ENCODE data around the gene COL17A1.

- TF ChIP-seq CTCF (CRISPR knock-in tag; IDR thresholded peaks at IDR 0.05) (no peak), ZBTB10 (CRISPR knock-in tag; IDR thresholded peaks at IDR 0.05; ENCODE audit: borderline replicate concordance) (no peak), GLMP (CRISPR knock-in tag; IDR thresholded peaks at IDR 0.05; ENCODE audit: borderline replicate concordance) (no peak), EZH2 (conservative IDR thresholded peaks at IDR 0.05; ENCODE audit: low read depth, low read length) (no peak), PBX3 (CRISPR knock-in tag; IDR thresholded peaks at IDR 0.05; ENCODE audit: borderline replicate concordance) (no peak), UBTF (CRISPR knock-in tag; IDR thresholded peaks at IDR 0.05) (no peak), ZNF337 (CRISPR knock-in tag; IDR thresholded peaks at IDR 0.05; ENCODE audit: borderline replicate concordance, low read depth) (no peak), PLSCR1 (CRISPR knock-in tag; IDR thresholded peaks at IDR 0.05; ENCODE audit: borderline replicate concordance) (no peak), NCOA2 (CRISPR knock-in tag; IDR thresholded peaks at IDR 0.05) (no peak), ATF1 (CRISPR knock-in tag; IDR thresholded peaks at IDR 0.05) (no peak), ZFP1 (CRISPR knock-in tag; IDR thresholded peaks at IDR 0.05) (no peak), ZFP36 (IDR thresholded peaks at IDR 0.05; ENCODE audit: borderline replicate concordance, low read depth, low read length, partially characterized antibody) (no peak)
- TF ChIP-seq, protein P1, sequence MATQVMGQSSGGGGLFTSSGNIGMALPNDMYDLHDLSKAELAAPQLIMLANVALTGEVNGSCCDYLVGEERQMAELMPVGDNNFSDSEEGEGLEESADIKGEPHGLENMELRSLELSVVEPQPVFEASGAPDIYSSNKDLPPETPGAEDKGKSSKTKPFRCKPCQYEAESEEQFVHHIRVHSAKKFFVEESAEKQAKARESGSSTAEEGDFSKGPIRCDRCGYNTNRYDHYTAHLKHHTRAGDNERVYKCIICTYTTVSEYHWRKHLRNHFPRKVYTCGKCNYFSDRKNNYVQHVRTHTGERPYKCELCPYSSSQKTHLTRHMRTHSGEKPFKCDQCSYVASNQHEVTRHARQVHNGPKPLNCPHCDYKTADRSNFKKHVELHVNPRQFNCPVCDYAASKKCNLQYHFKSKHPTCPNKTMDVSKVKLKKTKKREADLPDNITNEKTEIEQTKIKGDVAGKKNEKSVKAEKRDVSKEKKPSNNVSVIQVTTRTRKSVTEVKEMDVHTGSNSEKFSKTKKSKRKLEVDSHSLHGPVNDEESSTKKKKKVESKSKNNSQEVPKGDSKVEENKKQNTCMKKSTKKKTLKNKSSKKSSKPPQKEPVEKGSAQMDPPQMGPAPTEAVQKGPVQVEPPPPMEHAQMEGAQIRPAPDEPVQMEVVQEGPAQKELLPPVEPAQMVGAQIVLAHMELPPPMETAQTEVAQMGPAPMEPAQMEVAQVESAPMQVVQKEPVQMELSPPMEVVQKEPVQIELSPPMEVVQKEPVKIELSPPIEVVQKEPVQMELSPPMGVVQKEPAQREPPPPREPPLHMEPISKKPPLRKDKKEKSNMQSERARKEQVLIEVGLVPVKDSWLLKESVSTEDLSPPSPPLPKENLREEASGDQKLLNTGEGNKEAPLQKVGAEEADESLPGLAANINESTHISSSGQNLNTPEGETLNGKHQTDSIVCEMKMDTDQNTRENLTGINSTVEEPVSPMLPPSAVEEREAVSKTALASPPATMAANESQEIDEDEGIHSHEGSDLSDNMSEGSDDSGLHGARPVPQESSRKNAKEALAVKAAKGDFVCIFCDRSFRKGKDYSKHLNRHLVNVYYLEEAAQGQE (IDR thresholded peaks at IDR 0.05; ENCODE audit: borderline replicate concordance in 1 of 2, low read depth in 1 of 2, low read length in 2 of 2) = no peak
These were observed 42.5 kb upstream of the COL17A1 start for GRCh38 chr10:104128214-104128613.
